Ecto neural progenitor cell (in vitro differentiated cells): ENCODE data around the gene TULP1.
"Not testable (repeated sequence)": the region's sequence is repeated elsewhere in the genome, so short reads cannot be mapped to it uniquely, and the experiment has no call there.

ENCODE experiments used
- DNase-seq: peaks from one replicate; pipeline ENCODE4 v3.0.0-alpha.2; 2018; ENCODE audit warnings: low spot score

TULP1 gene

DNA sequence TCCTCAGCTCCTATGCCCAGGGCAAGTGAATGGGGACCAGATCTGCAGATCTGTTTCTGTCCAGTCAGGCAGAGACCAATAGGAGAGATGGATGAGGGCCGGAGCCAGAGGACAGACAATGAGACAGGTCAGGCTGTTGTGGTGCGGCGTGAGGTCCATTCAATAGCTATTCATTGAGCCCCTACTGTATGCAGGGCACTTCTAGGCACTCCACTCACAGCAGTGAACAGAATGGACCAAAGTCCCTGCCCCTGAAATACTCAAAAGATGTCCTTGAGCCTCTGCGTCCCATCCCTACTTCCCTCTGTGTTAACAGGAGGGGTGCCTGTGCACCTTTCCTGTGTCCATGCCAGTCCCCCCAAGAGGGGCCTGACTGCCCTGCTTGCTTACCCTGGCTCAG lies 8.5 kb upstream of the TULP1 start:
- no peak for DNase-seq

DNA sequence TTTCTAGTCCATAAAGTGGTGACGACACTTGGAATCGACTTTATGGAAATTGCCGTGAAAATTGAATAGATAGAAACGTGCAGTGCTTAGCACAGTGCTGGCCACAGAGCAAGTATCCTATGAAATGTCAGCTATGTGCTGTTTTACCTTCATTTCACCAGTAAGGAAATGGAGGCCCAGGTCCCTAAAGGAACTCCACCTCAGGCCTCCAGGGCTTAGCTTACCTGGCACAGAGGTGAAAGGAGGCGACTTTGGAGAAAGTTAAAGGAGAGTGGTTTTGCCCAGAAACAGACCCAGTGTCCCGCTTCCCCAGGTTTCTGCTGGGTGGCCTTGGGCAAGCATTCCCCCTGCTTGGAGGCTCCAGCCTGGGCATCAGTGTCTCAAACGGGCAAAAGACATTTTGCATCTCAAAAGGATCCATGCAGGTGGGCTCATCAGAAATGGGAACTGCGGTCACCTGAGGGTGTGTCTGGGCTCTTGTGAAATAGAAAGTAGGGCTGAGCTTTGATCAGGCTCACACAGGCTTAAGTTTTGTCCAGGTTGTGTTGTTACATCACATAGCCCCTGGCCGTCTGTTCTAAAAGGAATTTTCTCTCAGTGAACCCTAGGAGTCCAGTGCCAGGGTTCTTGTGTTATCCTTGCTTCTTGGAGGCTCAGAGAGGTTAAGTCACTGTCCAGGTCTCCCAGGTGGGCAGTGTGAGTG lies 6.8 kb upstream of the TULP1 start:
- DNase-seq, result no peak

DNA sequence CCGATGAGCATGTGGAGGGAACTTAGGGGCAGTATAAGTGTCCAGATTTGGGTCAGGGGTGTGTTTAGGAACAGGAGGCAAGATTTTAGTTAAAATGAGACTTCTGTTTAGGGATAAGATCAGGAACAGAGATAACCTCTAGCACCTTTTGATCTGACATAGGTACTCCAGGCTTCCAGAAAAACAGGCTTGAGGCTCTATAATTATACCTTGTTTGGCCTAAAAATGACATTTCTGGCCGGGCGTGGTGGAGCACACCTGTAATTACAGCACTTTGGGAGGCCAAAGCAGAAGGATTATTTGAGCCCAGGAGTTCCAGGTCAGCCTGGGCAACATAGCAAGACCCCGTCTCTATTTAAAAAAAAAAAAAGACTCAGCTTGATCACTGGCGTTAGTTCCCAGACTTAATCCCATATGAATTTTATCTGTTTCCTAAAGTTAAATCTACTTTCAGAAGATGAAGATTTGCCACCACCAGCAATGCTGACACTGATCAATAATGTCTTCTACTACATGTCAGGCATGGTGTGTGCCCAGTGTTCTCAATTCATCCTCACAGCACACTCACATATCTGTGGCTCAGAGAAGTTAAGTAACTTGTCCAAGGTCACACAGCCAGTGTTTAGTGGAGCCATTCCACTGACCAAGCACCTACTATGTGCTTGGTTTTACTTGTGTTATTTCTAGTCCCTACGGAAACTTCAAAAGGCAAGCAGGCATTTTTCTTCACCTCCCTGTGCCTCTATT lies 6.0 kb upstream of the TULP1 start:
- no peak for DNase-seq

DNA sequence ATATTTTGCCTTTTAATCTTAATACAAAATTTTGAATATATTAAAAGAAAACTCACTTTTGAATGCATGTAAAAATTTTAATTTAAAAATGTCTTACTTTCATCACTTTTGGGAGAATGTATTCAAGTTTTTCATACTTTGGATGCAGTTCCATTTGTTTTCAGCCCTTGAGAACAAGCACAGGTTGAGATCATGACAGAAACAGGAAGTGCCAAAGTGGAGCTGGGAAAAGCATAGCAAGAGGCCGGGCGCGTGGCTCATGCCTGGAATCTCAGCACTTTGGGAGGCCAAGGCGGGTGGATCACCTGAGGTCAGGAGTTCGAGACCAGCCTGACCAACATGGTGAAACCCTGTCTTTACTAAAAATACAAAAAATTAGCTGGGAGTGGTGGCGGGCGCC lies 5.3 kb upstream of the TULP1 start:
- DNase-seq, result not testable (repeated sequence)

DNA sequence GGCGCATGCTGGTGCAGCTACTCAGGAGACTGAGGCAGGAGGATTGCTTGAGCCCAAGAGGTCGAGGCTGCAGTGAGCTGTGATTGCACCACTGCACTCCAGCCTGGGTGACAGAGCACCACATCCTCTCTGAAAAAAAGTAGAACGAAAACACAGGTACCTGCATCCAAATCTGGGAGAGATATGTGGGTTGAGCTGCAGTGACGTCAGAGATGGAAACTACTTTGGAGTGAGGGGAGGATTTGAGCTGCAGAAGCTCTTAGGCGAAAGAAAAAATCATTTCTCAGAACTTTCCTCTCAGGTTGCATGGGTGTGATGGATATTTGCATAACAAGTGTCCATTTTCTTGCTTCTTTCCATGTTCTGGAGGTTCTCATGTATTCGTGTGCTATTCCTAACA lies 4.0 kb upstream of the TULP1 start:
- no peak for DNase-seq

DNA sequence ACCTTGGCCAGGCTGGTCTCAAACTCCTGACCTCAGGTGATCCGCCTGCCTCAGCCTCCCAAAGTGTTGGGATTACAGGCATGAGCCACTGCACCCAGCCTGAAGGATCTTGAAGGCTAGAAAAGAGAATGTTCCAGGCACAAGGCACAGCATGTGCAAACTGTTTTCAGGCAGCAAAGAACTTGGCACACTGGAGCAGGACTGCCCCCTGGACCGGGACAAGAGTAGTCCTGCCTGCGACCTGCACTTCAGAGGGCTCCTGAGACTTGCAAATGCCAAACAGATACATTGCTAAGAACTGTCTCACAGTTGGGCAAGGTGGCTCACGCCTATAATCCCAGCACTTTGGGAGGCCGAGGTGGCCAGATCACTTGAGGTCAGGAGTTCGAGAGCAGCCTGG lies 3.2 kb upstream of the TULP1 start:
- not testable (repeated sequence) for DNase-seq

DNA sequence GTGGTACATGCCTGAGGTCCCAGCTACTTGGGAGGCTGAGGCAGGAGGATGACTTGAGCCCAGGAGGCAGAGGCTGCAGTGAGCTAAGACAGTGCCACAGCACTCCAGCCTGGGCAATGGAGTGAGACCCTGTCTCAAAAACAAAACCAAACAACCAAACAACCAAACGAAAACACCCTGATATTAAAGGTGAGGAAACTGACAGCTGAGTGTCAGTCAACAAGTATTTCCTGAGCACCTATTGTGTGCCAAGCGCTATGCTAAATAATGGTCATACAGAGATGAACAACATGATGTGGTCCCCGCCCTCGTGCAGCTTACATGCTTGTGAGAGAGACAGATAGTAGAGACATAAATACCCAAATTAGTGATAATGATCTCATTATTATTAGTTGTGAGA lies 1.9 kb upstream of the TULP1 start:
- DNase-seq, result no peak

DNA sequence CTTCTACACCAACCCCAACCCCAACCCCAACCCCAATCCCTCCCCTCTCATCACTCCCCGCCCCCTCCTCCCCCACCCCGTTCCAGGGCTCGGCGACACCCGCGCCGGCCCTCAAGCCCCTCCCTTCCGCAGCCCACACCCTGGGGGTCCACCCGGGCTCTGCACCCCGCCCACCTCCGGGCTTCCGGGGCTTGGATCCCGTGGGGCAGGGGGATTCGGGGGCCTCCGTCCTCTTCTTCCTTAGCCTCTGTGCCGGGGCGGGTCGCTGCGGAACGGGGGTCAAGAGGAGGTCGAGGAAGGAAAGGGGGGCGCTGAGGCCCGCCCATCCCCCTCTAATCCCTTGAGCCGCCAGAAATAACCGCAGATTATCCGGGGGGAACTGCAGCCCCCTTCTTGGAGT lies 690 bp downstream of the TULP1 start:
- DNase-seq, result no peak

DNA sequence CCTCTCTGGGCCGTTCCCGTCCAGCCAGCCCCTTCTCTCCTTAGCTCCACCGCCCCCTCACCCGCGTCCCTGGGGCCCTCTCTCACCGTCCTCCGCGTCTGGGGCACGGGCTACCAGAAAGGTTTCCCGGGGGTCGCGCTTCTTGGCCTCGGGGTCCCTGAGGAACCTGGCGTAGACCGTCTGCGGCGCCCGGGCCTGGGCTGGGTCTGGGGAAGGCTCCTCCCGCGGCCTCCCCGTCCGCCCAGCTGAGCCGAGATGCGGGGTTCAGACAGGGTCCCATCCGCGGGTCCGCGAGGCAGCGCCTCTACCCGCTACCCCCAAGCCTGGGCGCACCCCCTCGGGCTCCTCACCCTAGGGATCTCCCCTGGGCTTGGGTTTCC lies 1.1 kb downstream of the TULP1 start:
- DNase-seq, result no peak

DNA sequence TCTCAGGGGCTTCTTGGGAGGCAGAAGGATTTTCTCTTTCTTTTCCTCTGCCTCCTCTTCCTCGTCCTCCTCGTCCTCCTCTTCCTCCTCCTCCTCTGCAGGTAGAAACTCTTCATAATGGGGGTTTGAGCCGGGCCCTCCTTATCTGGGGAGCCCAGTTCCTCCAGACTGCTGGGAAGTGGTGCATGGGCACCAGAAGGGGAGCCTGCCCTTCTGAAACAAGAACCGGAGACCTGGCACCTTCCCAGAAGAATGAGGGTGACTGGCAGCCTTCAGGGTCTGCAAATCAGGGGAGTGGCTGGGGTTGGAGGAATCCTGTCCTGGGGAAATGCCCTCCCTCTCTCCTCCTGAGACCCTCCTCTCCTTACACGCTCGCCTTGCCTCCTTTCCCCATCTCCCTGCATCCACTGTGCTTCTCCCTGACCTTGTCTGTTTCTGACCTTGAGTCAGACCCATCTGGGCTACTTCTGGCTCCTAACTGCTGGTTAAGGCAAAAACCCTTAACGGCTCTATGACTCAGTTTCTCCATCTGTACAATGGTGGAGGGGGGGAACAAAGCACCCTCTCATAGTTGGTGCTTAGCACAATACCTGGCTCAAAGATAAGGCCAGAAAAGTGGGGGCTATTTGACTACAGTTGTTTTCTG lies 1.7 kb downstream of the TULP1 start:
- DNase-seq, result no peak

DNA sequence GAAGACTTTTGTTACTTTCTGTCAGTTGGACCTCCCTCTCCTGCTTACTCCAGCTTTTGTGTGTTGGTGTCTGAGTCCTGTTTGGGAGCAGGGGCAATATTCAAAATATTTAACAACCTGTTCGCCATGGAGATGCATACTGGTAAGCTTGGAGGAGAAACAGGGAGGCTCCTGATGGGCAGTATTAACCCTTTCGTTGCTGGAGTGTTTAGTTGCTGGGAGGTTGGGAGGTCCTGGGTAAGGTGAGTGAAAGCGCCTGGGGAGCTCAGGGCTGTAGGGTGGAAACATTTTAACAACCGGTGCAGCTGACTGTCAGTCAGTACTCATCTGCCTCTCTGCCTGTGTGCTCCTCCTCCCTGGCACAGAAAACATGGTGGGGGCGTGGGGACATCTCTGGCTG lies 4.2 kb downstream of the TULP1 start:
- no peak for DNase-seq

DNA sequence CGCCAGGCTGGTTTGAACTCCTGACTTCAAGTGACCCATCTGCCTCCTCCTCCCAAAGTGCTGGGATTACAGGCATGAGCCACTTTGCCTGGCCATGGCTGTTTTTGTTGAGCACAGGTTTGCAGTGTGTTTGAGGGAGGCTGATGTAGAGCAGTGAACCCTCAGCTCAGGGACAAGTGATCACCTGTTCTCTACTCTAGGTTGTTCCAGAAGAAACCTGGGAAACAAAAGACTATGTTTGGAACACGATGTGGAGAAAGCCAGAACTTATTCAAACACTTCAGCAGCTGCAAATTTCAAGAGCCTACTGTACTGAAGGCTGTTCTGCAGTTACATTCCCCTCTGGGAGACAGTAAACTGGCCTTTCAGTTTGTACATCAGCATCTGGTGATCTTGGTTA lies 4.7 kb downstream of the TULP1 start:
- no peak for DNase-seq

DNA sequence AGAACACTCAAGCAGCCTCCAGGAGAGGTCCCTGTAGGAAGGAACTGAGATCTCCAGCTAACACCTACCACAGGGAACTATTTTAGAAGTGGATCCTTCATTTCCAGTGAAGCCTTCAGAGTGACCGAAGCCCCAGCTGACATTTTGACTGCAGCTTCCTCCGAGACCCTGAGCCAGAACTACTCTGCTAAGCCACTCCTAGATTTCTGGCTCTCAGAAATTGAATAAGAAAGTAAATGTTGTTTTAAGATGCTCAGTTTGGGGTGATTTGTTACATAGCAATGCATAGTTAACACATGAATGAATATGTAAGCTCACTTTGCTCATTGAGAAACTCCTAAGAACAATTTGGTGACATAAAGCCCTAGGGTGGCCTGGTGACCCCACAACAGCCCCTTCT lies 5.5 kb downstream of the TULP1 start:
- DNase-seq, result no peak

DNA sequence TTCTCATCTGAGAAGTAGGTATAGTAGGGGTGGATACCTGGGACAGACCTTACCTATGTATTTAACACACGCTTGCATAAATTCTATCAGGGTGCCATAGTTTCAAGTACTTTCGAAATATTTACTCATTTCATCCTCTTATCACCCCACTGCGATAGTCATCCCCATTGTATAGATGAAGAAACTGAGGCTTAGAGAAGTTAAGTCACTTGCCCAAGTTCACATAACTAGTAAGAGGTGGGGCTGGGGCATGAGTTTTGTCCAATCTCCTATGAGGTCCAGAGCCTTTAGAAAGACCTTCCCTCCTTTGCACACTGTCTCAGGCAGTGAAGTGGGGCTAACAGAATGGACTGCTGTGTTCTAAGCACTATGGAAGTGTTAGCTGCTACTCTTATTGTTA lies 6.2 kb downstream of the TULP1 start:
- no peak for DNase-seq

DNA sequence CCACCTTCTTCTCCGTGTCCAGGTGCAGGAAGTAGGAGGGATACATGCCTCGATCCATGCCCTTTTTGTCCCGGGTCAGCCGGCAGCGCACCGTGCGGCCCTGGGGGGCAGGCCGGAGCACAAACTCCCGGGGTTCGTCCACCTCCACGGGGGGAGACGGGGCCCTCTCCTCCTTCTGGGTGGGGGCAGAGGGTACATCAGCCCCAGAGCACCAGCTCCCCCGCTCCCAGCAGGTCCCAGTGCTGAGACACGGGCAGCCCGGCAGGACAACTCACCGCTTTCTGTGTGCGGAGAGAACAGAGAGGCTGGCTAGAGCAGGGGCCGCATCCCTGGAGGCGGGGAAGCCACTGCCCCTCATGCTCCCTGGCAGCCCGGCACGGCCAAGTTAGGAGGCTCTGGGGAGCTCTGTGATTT lies 6.7 kb downstream of the TULP1 start:
- no peak for DNase-seq

DNA sequence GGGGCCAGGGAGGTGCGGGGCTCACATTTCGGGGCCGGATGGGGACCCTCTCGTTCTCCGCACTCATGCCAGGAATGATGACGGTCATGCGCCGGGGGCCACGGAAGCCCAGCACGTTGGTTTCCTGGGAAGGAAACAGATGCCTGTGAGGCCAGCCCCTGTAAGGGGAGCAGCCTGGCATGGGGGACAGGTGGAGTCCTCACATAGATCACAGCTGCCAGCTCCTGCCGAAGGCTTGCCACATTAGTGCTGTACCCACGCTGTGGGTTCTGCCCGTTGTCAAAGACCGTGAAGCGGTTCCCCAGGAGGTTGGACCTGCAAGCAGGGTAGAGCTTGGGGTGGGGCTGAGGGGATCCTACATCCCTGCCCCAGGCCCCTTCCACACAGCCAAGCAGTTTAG lies 9.2 kb downstream of the TULP1 start:
- DNase-seq, result no peak

DNA sequence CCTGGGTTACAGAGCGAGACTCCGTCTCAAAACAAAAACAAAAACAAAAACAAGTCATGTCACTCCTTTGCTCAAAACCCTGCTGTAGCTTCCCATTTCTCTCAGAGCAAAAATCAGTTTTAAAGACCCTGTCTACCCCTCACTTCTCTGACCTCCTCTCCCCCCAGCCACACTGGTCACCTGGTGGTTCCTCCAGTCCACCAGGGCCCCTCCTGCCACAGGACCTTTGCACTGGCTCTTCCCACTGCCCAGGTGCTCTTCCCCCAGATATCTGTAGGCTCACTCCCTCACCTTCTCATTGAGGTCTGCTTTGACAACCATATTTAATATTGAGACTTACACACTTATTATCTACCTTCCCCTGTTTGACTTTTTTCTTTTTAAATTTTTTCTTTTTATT lies 10.9 kb downstream of the TULP1 start:
- no peak for DNase-seq

DNA sequence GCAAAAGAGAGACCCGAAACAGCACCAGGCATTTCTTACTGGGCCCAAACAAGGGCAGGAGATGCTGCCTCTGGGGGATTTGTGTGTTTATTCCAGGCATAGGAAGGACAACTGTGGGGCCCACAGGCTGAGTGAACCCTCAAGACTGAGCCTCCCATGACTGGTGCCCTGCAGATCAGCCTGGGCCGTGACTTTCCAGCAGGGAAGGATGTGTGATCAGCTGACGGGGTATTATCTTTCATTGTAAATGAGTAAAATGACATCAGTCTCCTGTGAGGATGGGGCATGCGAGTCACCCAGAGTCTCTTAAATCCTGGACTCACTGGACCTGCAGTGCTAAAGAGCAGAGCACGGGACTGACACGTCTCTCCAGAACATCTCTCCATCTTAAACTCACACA lies 11.9 kb downstream of the TULP1 start:
- no peak for DNase-seq

DNA sequence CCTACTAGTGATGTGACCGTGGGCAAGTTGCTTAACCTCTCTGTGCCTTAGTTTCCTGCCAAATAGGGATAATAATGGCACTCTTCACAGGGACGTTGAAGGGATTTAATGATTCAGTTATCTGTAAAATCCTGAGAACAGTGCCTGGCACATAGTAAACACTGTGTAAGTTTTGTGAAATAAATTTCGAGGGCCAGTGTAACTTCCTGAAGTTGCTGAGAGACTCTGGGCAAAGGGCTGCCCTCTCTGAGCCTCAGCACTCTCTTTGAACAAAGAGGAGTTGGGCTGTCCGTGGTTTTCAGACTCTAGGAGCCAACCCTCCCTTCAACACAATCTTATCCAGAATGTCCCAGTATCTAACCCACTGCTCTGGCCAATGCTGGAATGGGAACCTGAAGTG lies 13.3 kb downstream of the TULP1 start:
- no peak for DNase-seq

DNA sequence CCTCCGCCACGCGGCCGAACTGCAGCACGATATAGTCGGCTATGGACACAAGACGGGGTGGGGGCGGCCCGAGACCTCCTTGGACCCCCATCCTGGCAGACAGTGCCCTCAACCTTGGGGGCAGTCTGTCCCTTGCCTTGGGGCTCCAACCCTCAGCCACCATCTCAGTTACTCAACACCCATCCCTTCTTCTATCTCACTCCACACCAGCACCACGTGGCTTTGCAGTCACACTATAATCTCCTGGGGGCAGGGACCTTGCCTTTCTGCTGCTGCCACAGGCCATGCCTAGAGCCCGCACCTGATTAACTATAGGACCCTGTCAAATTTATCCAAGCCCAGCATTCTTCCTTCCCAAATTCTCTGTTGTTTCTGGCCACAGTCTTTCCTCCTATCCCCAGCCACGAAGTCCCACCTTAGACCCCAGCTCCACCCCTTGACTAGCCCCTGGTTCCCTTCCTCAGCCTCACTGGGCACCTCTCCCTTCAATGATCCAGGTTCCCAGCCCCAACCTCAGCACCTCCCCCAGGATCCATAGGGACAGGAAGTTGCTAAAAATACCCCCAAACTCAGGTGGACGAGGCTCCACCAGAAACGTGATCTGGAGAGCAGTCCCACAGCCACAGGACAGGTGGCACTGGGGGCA lies 14.2 kb downstream of the TULP1 start:
- no peak for DNase-seq

DNA sequence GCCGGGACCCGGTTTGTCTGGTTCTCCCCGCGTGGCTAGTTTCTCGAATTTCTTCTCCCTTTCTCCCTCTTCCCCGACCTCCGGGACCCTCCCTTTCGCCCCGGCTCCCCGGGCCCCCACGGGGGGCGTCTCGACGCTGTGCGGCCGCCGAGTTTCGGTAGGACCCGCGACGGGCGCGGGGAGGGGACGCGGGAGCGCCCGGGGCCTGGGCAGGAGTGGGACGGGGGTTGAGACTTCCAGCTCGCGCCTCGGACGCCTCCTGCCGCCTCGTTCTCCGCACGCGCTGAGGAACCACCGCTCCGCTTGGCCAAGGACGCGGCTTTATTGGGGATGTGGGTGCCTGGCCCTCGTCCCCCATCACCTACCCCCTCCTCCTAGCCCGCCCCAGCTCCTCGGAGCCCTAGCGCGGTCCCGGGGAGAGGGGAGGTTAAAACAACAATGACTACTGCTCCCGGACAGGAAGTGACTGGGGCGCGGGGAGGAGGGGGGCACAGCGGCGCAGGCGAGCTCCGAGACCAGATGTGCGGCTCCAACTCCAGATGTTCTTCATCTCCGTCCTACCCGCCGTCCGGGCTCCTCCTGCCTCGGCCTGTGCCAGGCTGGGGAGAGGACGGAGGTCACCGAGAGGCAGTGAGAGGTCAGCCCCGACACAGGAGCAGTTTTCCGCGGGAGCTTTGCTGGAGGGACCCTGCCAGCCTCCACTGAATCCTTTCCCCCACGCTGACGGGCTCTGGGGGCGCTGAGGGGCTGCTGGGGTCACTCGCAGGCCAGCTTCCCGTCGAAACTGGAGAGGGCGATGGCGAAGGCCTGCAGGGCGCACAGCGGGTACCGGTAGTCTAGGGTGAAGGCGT lies 14.9 kb downstream of the TULP1 start:
- peak; percentile 81 for DNase-seq
